NCI-H510A treated with DMSO at 0.1 percent for 48 hours (cell line): ENCODE results near the gene FAR1.
"Not testable (repeated sequence)": the region's sequence is repeated elsewhere in the genome, so short reads cannot be mapped to it uniquely, and the experiment has no call there.

ENCODE experiments used
- DNase-seq: peaks from one replicate; lab custom pipeline; 2025; lab: John Stamatoyannopoulos, UW

FAR1 gene, protein sequence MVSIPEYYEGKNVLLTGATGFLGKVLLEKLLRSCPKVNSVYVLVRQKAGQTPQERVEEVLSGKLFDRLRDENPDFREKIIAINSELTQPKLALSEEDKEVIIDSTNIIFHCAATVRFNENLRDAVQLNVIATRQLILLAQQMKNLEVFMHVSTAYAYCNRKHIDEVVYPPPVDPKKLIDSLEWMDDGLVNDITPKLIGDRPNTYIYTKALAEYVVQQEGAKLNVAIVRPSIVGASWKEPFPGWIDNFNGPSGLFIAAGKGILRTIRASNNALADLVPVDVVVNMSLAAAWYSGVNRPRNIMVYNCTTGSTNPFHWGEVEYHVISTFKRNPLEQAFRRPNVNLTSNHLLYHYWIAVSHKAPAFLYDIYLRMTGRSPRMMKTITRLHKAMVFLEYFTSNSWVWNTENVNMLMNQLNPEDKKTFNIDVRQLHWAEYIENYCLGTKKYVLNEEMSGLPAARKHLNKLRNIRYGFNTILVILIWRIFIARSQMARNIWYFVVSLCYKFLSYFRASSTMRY

DNA sequence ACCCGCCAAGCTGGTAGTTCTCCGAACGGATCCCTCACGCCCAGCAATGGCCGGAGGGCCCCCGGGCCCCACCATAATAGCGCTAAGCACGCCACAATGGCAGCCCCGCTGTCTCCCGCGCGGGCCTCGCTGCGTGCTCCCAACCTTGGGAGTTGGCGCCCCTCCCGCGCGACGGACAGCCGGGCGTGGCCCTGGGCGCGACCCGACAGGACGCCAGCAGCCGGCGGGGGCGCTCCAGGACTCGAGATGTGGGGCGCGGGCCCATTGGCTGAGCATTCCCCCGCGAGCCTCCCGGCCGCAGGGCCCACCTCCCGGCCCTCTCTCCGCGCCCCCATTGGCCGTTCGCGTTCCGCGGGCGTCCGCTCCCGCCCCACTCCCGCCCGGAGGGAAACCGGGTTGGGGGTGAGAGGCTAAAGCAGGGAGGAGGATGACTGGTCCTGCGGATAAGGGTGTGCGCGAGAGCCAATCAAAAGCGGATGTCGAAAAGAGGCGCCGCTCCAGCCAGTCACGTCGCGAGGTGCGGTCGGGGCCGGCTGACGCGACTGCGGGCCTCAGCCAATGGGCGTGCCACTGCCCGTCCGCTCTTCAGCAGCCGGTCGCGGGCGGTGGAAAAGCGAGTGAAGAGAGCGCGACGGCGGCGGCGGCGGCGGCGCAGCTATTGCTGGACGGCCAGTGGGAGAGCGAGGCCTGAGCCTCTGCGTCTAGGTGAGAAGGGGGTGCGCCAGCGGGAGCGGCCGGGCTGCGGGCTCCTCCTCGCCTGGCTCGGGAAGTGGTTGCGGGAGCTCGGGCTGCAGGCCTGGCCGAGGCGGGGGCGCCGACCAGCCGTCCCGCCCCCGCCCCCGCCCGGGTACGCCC, at the start of gene FAR1:
FAR1 (plus strand) TSS at position 567 of the 855 bp plus-strand sequence. CDS start 26,098 bp downstream, outside the sequence.
- peak; percentile 85 for DNase-seq

DNA sequence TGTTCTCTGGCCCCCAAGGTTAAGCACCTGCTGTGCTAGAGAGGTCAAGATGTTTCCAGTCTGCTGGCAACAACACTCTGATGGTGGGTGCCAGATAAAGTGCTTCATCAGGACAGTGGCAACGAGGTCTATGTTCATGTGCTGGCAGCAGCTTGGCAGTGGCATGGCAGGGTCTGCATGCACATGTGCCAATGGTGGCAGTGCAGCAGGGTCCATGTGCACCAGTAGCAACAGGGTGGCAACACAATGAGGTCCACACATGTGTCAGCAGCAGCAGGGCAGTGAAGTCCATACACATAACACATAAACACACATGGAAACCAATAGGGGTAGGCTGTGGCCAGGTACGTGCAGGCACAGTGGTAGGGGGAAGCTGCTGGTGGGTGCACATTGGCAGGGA, 48.4 kb upstream of the FAR1 start:
- no peak for DNase-seq

DNA sequence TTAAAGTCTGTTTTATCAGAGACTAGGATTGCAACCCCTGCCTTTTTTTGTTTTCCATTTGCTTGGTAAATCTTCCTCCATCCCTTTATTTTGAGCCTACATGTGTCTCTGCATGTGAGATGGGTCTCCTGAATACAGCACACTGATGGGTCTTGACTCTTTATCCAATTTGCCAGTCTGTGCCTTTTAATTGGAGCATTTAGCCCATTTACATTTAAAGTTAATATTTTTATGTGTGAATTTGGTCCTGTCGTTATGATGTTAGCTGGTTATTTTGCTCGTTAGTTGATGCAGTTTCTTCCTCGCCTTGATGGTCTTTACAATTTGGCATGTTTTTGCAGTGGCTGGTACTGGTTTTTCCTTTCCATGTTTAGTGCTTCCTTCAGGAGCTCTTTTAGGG, 41.6 kb upstream of the FAR1 start:
- DNase-seq, result not testable (repeated sequence)

DNA sequence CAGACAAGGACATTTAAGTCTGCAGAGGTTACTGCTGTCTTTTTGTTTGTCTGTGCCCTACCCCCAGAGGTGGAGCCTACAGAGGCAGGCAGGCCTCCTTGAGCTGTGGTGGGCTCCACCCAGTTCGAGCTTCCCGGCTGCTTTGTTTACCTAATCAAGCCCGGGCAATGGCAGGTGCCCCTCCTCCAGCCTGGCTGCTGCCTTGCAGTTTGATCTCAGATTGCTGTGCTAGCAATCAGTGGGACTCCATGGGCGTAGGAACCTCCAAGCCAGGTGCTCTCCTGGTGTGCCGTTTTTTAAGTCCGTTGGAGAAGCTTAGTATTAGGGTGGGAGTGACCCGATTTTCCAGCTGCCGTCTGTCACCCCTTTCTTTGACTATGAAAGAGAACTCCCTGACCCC, 39.8 kb upstream of the FAR1 start:
- DNase-seq, result not testable (repeated sequence)

DNA sequence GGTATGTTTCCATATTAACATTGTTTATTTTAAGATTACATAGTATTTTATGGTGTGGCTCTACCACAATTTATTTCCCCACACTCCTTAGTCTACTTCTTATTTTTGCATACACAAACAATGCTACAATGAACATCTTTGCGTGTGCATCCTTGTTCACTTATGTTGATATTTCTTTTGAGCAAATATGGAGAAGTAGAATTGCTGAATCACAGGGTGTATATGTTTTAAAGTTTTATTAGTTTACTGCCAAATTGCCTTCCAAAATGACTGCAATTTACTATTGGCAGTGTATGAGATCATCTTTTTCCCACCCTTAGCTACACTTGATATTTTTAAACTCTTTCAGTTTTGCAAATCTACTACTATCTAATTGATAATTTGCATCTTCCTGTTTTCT, 38.7 kb upstream of the FAR1 start:
- DNase-seq, result no peak

DNA sequence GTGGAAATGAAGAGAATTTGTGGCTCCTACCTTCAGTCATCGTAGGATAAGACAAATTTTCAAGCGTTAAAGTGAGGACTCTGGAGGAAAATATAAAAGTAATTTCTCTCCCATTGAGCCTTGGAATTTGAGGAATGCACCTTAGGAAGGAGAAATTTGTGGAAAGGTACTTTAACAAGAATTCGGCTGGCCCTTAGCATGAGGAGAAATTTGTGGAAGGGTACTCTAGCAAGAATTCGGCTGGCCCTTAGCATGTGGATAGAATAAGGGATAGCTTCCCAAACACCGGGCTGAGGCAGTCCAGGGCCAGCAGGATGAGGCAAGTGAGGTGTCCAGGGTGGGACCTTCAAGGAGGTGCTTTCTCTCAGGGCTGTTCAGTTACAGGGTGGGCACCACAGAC, 33.2 kb upstream of the FAR1 start:
- no peak for DNase-seq

DNA sequence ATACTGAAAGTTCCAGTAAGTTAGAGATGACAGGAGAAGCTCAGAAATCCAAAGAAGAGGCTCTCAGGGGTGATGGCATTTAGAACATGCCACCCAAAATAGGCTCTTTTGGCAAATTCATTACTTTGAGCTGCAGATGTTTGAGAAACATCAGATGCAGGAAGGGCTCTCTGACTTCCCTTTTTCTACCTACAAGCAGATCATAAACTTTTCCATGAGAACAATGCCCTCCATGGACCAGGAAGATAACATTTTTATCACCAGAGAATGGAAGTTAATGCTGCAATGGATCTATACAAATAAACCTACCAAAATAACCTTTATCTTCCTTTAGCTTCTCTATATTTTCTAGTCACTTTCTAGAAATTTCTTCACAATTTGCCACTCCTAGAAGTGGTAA, 32.7 kb upstream of the FAR1 start:
- no peak for DNase-seq

DNA sequence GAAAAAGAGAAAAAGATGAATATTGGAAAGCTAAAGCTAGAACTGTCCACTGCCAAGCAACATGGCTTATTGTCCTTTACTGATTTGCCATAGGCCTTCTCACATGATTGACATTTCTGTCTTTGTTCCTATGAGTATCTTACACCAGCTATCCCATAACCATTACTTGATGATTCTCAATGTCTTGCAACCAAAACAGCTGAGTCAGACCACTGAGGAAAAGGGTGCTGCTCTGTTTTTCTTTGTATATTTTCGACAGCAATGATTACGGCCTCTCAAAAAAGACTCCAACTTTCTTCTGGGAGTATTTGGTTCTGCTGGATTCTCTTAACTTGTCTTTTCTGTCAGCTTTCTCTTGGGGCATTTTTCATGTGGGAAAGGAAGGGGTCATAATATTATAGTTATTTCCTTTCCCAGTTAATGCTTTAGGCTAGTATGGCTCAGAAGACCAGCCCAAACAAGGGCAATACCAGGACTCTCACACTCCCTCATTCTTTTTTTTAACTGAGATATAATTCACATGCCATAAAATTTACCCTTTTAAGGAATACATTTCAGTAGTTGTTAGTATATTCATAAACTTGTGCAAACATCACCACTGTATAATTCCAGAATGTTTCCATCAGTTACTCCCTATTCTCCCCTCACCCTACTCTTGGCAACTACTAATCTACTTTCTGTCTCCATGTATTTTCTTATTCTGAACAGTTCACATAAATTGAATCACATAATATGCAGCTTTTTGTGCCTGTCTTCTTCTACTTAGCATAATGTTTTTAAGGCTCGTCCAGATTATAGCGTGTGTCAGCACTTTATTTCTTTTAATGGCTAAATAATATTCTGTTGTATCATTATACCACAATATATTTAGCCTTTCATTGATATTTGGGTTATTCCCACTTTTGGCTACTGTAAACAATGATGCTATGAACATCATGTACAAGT, 31.1 kb upstream of the FAR1 start:
- no peak for DNase-seq

DNA sequence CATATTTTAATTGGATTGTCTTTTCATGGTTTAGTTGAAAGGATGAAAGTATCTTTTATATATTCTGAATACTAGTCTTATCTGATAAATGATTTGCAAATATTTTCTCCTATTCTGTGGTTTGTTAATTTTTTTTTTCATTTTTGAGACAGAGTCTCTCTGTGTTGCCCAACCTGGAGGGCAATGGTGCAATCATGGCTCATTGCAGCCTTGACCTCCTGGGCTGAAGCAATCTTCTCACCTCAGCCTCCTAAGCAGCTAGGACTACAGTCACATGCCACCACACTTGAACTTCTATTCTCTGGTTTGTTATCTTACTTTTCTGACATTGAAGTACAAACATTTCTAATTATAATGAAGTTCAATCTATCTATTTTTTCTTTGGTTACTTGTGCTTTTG, 30.0 kb upstream of the FAR1 start:
- no peak for DNase-seq

DNA sequence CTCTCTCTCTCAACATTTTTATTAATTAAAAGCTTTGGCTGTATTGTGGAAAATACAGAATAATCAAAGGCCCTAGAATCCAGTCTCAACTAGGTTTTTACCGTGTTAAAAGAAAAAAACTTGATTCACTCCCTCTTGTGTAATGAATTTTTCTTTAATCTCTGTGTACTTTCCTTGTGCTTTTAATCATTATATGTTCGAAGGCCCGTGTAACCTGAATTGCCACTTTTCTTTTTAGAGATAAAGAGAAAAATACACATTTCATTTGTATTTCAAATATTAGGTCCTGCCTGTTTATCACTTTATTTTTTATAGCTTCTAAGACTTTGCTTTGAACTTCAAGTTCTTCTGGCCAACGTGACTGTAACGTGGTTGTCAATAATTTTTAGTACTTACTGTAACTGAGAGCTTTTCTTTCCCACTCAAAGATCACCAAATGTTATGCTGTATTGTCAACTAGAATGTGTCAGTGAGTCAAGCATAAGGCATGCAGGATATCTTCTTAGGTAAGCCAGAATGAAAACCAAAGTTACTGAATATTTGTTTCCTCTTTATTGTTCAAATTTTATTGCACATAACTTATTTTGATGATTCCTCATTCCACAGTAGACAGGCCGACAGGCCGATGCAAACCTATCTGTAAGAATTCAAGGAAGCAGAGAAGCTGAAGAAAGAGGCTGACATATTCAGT, 23.3 kb upstream of the FAR1 start:
- no peak for DNase-seq

DNA sequence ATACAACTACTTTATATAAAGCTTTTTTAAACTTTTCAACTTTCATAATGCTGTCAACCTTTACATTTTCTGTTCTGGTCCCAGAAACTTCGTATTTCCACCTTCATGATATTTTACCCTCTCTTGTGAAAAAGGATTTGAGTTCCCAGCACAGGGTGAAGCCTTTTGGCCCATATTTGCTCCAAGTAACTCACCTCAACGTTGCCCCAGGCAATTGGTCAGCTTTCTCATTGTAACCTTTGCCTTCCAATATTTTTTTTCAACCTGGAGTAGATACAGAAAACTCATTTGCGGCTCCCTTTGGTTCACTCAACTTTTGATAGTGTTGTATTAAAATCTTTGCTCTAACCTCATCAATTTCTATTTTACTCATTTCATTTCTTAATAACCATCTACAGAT, 21.1 kb upstream of the FAR1 start:
- DNase-seq, result no peak

DNA sequence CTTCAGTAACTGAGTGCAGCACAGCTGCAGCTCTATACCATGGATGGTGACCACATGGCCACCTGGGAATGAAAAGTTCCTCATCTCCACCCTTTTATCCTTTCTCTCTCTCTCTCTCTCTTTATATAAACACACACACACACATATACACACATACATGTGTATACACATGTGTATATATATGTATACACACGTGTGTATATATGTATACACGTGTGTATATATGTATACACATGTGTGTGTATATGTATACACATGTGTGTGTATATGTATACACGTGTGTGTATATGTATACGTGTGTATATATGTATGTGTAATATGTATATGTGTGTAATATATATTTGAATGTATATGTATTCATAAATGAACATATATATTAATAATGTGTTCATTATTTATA, 18.8 kb upstream of the FAR1 start:
- DNase-seq, result no peak

DNA sequence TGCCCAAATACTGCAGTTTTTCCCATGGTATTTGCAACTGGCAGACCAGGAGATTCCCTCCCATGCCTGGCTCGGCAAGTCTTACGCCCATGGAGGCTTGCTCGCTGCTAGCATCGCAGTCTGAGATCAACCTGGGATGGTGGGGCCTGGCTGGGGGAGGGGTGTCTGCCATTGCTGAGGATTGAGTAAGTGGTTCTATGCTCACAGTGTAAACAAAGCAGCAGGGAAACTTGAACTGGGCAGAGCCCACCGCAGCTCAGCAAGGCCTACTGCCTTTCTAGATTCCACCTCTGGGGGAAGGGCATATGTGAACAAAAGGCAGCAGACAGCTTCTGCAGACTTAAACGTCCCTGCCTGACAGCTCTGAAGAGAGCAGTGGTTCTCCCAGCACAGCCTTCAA, 17.0 kb upstream of the FAR1 start:
- not testable (repeated sequence) for DNase-seq

DNA sequence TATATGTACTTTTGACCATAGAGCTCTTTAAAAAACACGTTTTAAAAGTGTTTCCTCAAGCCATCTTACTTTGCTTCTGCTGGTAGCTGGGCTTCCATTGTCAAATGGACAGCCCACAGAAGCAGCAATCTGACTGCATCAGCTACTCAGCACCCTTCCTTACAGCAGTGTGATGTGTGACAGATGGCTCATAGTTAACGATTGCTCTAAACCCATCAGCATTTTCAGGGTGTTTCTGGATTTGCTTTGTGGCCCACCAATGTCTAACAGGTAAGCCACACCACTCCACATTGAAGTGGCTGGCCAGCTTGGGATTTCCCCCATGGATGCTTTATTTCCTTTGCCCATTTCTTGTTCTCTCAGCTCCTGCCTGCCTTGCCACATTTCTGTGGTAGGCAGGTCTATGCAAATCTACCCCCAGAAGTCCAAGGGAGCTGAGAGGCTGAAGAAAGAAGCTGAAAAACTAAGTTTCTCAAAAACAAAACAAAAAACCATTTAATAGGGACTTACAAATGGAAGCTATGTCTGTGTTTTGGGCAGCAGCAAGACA, 7.3 kb upstream of the FAR1 start:
- DNase-seq, result no peak

DNA sequence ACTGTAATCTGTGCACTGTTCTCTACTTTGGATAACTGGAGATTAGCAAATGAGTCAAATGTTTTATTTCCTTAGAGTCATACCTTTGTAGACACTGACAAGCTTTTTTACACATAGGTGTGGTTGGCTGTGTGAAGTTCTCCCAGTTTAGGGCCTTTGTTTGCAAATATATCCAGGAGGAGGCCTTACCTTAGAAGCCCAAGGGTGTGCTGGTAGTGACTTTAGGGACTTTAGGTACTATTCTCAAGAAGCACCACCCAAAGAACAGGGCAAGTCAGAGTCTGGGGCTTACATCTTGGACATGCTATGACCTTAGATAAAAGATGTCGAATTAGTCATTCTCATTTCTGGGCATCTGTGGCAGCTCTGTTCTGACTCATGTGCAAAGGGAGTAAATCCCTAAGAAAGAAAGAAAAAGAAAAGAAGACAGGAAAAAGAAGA, 4.8 kb upstream of the FAR1 start:
- DNase-seq, result no peak

DNA sequence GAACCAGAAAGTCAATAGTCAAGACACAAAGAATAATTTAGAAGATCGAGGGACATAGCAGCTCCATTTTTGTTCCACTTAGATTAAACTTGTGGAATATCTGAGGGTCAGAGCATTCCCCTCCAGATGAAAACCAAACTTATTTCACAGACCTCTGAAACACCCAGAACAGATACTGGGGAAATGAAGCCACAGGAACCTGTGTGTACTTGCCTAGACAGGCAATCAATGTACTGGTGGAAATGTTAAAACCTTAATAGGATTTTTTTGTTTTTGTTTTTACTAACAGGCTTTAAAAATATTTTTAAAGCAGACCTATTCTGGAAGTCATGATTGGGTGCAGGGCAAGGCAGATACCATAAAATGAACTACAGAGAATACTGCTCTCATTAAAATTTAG, 4.1 kb upstream of the FAR1 start:
- no peak for DNase-seq

DNA sequence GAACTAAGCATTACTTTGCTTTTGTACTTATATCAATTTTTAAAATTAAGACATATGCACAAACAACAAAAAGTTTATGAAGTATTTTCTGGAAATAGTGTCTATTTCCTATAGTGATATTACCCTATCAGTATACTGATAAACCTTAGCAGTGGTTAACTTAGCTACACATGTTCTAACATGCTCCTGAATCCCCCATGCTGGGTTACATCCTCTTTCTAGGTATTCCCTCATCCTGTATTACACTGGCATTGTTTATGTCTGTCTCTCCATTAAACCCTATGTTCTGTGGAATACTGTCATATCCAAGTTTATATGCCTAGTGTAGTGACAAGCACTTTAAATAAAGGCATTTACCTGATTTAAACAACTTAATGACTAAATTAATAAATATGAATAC, 1.8 kb upstream of the FAR1 start:
- DNase-seq, result no peak

DNA sequence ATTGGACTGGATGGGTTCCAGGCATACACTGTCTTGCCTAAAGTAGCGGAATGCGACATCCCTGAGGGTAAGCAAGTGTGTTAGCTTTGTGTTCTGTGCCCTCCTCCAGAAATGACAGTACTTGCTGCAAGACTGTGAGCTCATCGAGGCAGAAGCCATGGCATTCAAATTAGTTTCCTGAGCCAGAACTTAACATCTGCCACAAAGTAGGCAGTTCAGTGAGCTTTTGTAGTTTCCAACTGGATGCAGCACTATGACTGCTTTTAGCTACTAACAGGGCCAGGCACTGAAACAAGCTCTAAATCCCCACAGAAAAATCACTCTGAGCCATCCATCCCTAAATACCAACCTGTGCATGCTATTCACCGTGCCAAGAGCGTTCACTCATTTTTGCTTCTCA, 1.2 kb upstream of the FAR1 start:
- DNase-seq, result no peak

DNA sequence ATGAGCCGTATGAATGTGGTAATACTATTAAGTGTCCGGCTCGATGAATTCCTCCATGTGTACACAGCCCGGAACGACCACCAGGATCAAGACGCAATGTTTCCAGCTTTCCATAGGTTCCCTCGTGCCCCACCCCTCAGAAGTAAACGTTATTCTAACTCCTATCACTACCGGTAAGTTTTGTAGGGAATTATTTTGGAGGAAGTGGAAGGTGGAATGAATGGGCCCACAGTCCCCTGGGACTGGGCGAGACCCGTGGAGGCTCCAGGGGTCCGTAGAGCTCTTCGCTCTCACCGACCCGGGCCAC, 720 bp upstream of the FAR1 start:
- no peak for DNase-seq

DNA sequence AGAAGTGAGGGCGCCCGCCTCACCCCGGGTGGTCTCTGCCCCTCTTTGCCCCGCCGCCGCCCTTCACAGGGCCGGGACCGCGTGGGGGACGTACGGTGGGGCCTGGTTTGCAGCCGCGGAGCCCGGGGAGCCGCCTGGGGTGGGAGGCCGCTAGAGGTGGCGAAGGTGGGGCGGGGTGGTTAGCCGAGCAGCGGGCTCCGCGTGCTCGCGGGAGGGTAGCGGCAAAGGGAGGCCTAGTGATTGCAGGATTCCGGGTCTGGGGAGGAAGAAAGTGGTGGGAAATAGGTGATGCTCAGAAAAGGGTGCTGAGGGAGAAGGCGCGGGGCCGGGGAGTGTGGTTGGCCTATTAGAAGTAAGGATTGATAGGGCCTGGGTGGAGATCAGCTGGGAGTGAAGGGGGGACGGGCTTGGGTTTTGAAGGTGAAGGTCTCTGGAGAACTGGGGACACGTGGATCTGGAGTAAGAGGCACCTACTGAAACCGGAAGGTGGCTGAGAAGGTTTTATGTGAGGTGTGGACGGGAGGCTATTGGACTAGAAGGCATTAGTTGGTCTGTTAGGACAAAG, 571 bp downstream of the FAR1 start:
- peak; percentile 24 for DNase-seq
